GM23338 (cell line): Measurements from ENCODE around the gene UBASH3A. TPM values are rescaled to one million over a fixed set of nuclear protein-coding genes. Genes with fewer than 3 reads are reported as not detected.
A peak's percentile ranks its signal among the peaks of the same experiment; 100 is the strongest.

ENCODE experiments used
- ATAC-seq: fragments of 200-7000 bp; cut with Tn5 transposase; 3 replicates; pipeline ENCODE4 v1.9.1; 2020
- DNase-seq: peaks from one replicate; pipeline ENCODE4 v3.0.0-alpha.2; 2015; ENCODE audit warnings: low spot score
- H2AFZ ChIP-seq: fragments of 200-600 bp; sonication (generic); 2 replicates; pipeline ENCODE4 v1.8.0; 2016; ENCODE audit warnings: antibody characterized with exemption, mild to moderate bottlenecking, moderate library complexity
- H3F3A ChIP-seq: fragments of 200-600 bp; sonication (generic); replicated peaks from 2 replicates; pipeline ENCODE4 v1.8.0; 2017; ENCODE audit warnings: antibody characterized with exemption, mixed run types, low read depth
- H3K27ac ChIP-seq: fragments of 200-600 bp; sonication (generic); 2 replicates; pipeline ENCODE4 v1.6.1; 2016; ENCODE audit warnings: low read depth
- H3K27me3 ChIP-seq: fragments of 200-600 bp; sonication (generic); 2 replicates; pipeline ENCODE4 v1.8.0; 2016; ENCODE audit warnings: mild to moderate bottlenecking, mixed run types, moderate library complexity; ENCODE audit not compliant: insufficient read depth
- H3K36me3 ChIP-seq: fragments of 200-600 bp; sonication (generic); 2 replicates; pipeline ENCODE4 v1.8.0; 2016; ENCODE audit warnings: mild to moderate bottlenecking; ENCODE audit not compliant: insufficient read depth
- H3K4me1 ChIP-seq: fragments of 200-600 bp; sonication (generic); 2 replicates; pipeline ENCODE4 v1.8.0; 2016; ENCODE audit warnings: mild to moderate bottlenecking, moderate library complexity; ENCODE audit not compliant: insufficient read depth
- H3K4me2 ChIP-seq: fragments of 200-600 bp; sonication (generic); 2 replicates; pipeline ENCODE4 v1.7.1; 2017; ENCODE audit warnings: mixed run types
- H3K4me3 ChIP-seq: fragments of 200-600 bp; sonication (generic); 2 replicates; pipeline ENCODE4 v1.6.1; 2016; ENCODE audit warnings: mixed run types
- H3K79me2 ChIP-seq: fragments of 200-600 bp; sonication (generic); replicated peaks from 2 replicates; pipeline ENCODE4 v1.8.0; 2017; ENCODE audit warnings: mild to moderate bottlenecking; ENCODE audit not compliant: insufficient read depth
- H3K9me2 ChIP-seq: fragments of 200-600 bp; sonication (generic); 2 replicates; pipeline ENCODE4 v1.8.0; 2017; ENCODE audit not compliant: insufficient read depth
- H4K20me1 ChIP-seq: fragments of 200-600 bp; sonication (generic); replicated peaks from 2 replicates; pipeline ENCODE4 v1.8.0; 2017; ENCODE audit warnings: mild to moderate bottlenecking; ENCODE audit not compliant: insufficient read depth
- H3K27ac Mint-ChIP-seq: 2 replicates; pipeline ENCODE4 v1.8.0; 2020; ENCODE audit warnings: inconsistent platforms, mild to moderate bottlenecking, moderate library complexity, mixed read lengths
- H3K27me3 Mint-ChIP-seq: 3 replicates; pipeline ENCODE4 v1.8.0; 2022; ENCODE audit warnings: low read depth, mild to moderate bottlenecking, moderate library complexity, mixed read lengths, inconsistent platforms; ENCODE audit not compliant: insufficient read depth, poor library complexity
- H3K36me3 Mint-ChIP-seq: 3 replicates; pipeline ENCODE4 v1.8.0; 2021; ENCODE audit warnings: low read depth, mild to moderate bottlenecking, inconsistent platforms, moderate library complexity, mixed read lengths
- H3K4me1 Mint-ChIP-seq: 3 replicates; pipeline ENCODE4 v1.8.0; 2020; ENCODE audit warnings: mild to moderate bottlenecking, inconsistent platforms, mixed read lengths
- H3K4me3 Mint-ChIP-seq: 3 replicates; pipeline ENCODE4 v1.8.0; 2021; ENCODE audit warnings: moderate library complexity, mild to moderate bottlenecking, inconsistent platforms, mixed read lengths
- H3K9me3 Mint-ChIP-seq: 3 replicates; pipeline ENCODE4 v1.8.0; 2020; ENCODE audit warnings: moderate library complexity, mild to moderate bottlenecking, inconsistent platforms, mixed read lengths
- POLR2AphosphoS5 ChIP-seq: IDR thresholded peaks from 2 replicates; pipeline ENCODE4 v1.6.1; 2016; ENCODE audit warnings: antibody characterized with exemption, low read depth
- ZNF114 ChIP-seq: fragments of 250-450 bp; sonication (Bioruptor Pico); IDR thresholded peaks from 2 replicates; pipeline ENCODE4 v1.5.0; 2020; ENCODE audit warnings: mild to moderate bottlenecking, moderate library complexity
- polyA plus RNA-seq: library from polyadenylated mRNA; unstranded; fragments of >200 nt; fragmentation: Nextera tagmentation; extraction: Ambion mirVana; gene quantifications from 2 replicates; pipeline ENCODE4 v1.2.1, GENCODE V29; 2016
- total RNA-seq: library from RNA; depleted of rRNA; stranded (reverse); fragments of >200 nt; shearing (Covaris generic); gene quantifications from 2 replicates; pipeline ENCODE4 v1.2.3, GENCODE V29; 2014
- TF ChIP-seq, protein P1 (sequence below): fragments of 250-450 bp; sonication (Bioruptor Pico); IDR thresholded peaks from 2 replicates; pipeline ENCODE4 v1.5.0; 2020; ENCODE audit warnings: mild to moderate bottlenecking, moderate library complexity
- TF ChIP-seq, protein P2 (sequence below): IDR thresholded peaks from one replicate; pipeline ENCODE4 v1.6.1; 2018; ENCODE audit warnings: antibody characterized with exemption; ENCODE audit not compliant: unreplicated experiment

Gene UBASH3A
- total and polyA plus RNA-seq, 2 experiments from 2014 or later: not detected

DNA sequence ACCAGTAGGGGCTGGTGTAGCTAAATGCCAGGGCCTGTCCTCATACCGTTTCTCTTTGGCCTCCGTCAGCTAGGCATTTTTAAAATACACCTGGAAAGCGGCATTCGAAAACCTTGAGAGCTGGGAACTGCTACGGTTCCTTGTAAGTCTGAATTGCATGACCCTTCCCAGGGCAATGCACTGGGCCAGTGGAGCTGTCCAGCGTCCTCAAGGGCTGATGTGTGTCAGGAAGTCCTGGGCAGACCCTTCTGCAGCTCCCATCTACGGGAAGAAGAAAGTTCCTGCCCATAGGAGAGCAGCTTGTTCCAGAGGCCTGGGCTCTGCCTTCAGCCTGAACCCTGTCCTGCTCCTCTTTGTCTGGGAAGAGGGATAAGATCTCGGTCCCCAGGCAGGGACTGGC, 34.1 kb downstream of the UBASH3A start:
- Histone ChIP-seq H2AFZ (no peak overlapping the region), H4K20me1 (no peaks in the 10 kb centered on the region), H3K36me3 (no peaks in the 10 kb centered on the region), H3K4me2 (no peak overlapping the region), H3K27me3 (no peaks in the 10 kb centered on the region), H3K4me3 (no peak overlapping the region), H3K4me1 (no peaks in the 10 kb centered on the region), H3K79me2 (no peaks in the 10 kb centered on the region), H3K9me2 (no peaks in the 10 kb centered on the region), H3K27ac (no peak overlapping the region), H3F3A (no peaks in the 10 kb centered on the region)
- Mint-ChIP-seq H3K36me3 (no peaks in the 10 kb centered on the region), H3K4me1 (no peaks in the 10 kb centered on the region), H3K9me3 (peaks cover 16% of the 10 kb centered on the region), H3K27ac (no peak overlapping the region), H3K4me3 (no peak overlapping the region), H3K27me3 (peaks cover 4% of the 10 kb centered on the region)
- ATAC-seq: peak; percentile 85
- peak; percentile 34 for DNase-seq
- no peak for TF ChIP-seq POLR2AphosphoS5
- TF ChIP-seq, protein P1, sequence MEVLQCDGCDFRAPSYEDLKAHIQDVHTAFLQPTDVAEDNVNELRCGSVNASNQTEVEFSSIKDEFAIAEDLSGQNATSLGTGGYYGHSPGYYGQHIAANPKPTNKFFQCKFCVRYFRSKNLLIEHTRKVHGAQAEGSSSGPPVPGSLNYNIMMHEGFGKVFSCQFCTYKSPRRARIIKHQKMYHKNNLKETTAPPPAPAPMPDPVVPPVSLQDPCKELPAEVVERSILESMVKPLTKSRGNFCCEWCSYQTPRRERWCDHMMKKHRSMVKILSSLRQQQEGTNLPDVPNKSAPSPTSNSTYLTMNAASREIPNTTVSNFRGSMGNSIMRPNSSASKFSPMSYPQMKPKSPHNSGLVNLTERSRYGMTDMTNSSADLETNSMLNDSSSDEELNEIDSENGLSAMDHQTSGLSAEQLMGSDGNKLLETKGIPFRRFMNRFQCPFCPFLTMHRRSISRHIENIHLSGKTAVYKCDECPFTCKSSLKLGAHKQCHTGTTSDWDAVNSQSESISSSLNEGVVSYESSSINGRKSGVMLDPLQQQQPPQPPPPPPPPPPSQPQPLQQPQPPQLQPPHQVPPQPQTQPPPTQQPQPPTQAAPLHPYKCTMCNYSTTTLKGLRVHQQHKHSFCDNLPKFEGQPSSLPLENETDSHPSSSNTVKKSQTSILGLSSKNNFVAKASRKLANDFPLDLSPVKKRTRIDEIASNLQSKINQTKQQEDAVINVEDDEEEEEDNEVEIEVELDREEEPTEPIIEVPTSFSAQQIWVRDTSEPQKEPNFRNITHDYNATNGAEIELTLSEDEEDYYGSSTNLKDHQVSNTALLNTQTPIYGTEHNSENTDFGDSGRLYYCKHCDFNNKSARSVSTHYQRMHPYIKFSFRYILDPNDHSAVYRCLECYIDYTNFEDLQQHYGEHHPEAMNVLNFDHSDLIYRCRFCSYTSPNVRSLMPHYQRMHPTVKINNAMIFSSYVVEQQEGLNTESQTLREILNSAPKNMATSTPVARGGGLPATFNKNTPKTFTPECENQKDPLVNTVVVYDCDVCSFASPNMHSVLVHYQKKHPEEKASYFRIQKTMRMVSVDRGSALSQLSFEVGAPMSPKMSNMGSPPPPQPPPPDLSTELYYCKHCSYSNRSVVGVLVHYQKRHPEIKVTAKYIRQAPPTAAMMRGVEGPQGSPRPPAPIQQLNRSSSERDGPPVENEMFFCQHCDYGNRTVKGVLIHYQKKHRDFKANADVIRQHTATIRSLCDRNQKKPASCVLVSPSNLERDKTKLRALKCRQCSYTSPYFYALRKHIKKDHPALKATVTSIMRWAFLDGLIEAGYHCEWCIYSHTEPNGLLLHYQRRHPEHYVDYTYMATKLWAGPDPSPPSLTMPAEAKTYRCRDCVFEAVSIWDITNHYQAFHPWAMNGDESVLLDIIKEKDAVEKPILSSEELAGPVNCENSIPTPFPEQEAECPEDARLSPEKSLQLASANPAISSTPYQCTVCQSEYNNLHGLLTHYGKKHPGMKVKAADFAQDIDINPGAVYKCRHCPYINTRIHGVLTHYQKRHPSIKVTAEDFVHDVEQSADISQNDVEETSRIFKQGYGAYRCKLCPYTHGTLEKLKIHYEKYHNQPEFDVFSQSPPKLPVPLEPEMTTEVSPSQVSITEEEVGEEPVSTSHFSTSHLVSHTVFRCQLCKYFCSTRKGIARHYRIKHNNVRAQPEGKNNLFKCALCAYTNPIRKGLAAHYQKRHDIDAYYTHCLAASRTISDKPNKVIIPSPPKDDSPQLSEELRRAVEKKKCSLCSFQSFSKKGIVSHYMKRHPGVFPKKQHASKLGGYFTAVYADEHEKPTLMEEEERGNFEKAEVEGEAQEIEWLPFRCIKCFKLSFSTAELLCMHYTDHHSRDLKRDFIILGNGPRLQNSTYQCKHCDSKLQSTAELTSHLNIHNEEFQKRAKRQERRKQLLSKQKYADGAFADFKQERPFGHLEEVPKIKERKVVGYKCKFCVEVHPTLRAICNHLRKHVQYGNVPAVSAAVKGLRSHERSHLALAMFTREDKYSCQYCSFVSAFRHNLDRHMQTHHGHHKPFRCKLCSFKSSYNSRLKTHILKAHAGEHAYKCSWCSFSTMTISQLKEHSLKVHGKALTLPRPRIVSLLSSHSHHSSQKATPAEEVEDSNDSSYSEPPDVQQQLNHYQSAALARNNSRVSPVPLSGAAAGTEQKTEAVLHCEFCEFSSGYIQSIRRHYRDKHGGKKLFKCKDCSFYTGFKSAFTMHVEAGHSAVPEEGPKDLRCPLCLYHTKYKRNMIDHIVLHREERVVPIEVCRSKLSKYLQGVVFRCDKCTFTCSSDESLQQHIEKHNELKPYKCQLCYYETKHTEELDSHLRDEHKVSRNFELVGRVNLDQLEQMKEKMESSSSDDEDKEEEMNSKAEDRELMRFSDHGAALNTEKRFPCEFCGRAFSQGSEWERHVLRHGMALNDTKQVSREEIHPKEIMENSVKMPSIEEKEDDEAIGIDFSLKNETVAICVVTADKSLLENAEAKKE (CRISPR knock-in tag): no peak
- TF ChIP-seq, protein P2, sequence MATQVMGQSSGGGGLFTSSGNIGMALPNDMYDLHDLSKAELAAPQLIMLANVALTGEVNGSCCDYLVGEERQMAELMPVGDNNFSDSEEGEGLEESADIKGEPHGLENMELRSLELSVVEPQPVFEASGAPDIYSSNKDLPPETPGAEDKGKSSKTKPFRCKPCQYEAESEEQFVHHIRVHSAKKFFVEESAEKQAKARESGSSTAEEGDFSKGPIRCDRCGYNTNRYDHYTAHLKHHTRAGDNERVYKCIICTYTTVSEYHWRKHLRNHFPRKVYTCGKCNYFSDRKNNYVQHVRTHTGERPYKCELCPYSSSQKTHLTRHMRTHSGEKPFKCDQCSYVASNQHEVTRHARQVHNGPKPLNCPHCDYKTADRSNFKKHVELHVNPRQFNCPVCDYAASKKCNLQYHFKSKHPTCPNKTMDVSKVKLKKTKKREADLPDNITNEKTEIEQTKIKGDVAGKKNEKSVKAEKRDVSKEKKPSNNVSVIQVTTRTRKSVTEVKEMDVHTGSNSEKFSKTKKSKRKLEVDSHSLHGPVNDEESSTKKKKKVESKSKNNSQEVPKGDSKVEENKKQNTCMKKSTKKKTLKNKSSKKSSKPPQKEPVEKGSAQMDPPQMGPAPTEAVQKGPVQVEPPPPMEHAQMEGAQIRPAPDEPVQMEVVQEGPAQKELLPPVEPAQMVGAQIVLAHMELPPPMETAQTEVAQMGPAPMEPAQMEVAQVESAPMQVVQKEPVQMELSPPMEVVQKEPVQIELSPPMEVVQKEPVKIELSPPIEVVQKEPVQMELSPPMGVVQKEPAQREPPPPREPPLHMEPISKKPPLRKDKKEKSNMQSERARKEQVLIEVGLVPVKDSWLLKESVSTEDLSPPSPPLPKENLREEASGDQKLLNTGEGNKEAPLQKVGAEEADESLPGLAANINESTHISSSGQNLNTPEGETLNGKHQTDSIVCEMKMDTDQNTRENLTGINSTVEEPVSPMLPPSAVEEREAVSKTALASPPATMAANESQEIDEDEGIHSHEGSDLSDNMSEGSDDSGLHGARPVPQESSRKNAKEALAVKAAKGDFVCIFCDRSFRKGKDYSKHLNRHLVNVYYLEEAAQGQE: peak; percentile 79
- no peak for TF ChIP-seq ZNF114 (CRISPR knock-in tag)
